ENCODE data around the gene LIMS1.

GRCh38 chr2:108623616-108624015 lies 89.3 kb downstream of the LIMS1 start:
- no peak for TF ChIP-seq EZH2phosphoT487 (conservative IDR thresholded peaks at IDR 0.05; ENCODE audit: low read length)
- TF ChIP-seq, protein P1, sequence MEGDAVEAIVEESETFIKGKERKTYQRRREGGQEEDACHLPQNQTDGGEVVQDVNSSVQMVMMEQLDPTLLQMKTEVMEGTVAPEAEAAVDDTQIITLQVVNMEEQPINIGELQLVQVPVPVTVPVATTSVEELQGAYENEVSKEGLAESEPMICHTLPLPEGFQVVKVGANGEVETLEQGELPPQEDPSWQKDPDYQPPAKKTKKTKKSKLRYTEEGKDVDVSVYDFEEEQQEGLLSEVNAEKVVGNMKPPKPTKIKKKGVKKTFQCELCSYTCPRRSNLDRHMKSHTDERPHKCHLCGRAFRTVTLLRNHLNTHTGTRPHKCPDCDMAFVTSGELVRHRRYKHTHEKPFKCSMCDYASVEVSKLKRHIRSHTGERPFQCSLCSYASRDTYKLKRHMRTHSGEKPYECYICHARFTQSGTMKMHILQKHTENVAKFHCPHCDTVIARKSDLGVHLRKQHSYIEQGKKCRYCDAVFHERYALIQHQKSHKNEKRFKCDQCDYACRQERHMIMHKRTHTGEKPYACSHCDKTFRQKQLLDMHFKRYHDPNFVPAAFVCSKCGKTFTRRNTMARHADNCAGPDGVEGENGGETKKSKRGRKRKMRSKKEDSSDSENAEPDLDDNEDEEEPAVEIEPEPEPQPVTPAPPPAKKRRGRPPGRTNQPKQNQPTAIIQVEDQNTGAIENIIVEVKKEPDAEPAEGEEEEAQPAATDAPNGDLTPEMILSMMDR (IDR thresholded peaks at IDR 0.05; ENCODE audit: insufficient read depth, low read length, poor library complexity, severe bottlenecking), result no peak

All from SU-DHL-6 (cell line).